ENCODE data around the gene ZAP70.

GRCh38 chr2:97706708-97707345 lies 6.5 kb upstream of the ZAP70 start:
- TF ChIP-seq NCOA2 (CRISPR knock-in tag; IDR thresholded peaks at IDR 0.05) (no peak), HMGXB3 (CRISPR knock-in tag; IDR thresholded peaks at IDR 0.05; ENCODE audit: borderline replicate concordance) (no peak), EZH2 (conservative IDR thresholded peaks at IDR 0.05; ENCODE audit: low read depth, low read length) (no peak), MTA1 (CRISPR knock-in tag; IDR thresholded peaks at IDR 0.05; ENCODE audit: borderline replicate concordance) (no peak), ZBTB3 (CRISPR knock-in tag; IDR thresholded peaks at IDR 0.05; ENCODE audit: borderline replicate concordance, low read depth) (no peak), POLR2AphosphoS5 (IDR thresholded peaks at IDR 0.05; ENCODE audit: low read depth, low read length) (no peak), ZBTB33 (CRISPR knock-in tag; IDR thresholded peaks at IDR 0.05) (no peak), ZNF431 (CRISPR knock-in tag; IDR thresholded peaks at IDR 0.05; ENCODE audit: borderline replicate concordance, low read depth) (no peak), POLR2G (IDR thresholded peaks at IDR 0.05; ENCODE audit: low read depth, low read length) (no peak), ZNF557 (CRISPR knock-in tag; IDR thresholded peaks at IDR 0.05) (no peak), ARHGAP35 (CRISPR knock-in tag; IDR thresholded peaks at IDR 0.05; ENCODE audit: borderline replicate concordance) (no peak), NCOR1 (IDR thresholded peaks at IDR 0.05; ENCODE audit: borderline replicate concordance, low read length) (no peak)
